Liver (tissue), 3 donors: Measurements from ENCODE around the gene TMEM214.

ENCODE experiments used
- EGR1 ChIP-seq, 2 donors: IDR thresholded peaks; 2 replicates each; pipeline ENCODE4 v1.6.1; 2016 to 2018; ENCODE audit warnings: antibody characterized with exemption in 2 of 2, low read depth in 2 of 2
- JUND ChIP-seq, 2 donors: IDR thresholded peaks; 2 replicates each; pipeline ENCODE4 v1.6.1; 2016; ENCODE audit warnings: antibody characterized with exemption in 2 of 2
- NR2F2 ChIP-seq: IDR thresholded peaks from 2 replicates; pipeline ENCODE4 v1.6.1; 2016; ENCODE audit warnings: antibody characterized with exemption
- RAD21 ChIP-seq, 2 donors: IDR thresholded peaks; 2 replicates each; pipeline ENCODE4 v1.6.1; 2016; ENCODE audit warnings: antibody characterized with exemption in 2 of 2, mild to moderate bottlenecking in 2 of 2
- TAF1 ChIP-seq: conservative IDR thresholded peaks from 2 replicates; pipeline ENCODE4 v1.6.1; 2016; ENCODE audit warnings: antibody characterized with exemption, mild to moderate bottlenecking
- TF ChIP-seq, protein P1 (sequence below): IDR thresholded peaks from 2 replicates; pipeline ENCODE4 v1.6.1; 2016; ENCODE audit warnings: antibody characterized with exemption
- TF ChIP-seq, protein P2 (sequence below): fragments of 150-350 bp; IDR thresholded peaks from 2 replicates; pipeline ENCODE4 v1.5.1; 2017; ENCODE audit warnings: improper control_type of control experiment, low read depth, low read length; ENCODE audit not compliant: missing input control
- TF ChIP-seq, protein P3 (sequence below): IDR thresholded peaks from 2 replicates; pipeline ENCODE4 v1.6.1; 2016; ENCODE audit warnings: antibody characterized with exemption, mild to moderate bottlenecking
- donor health status: healthy.
- donor health status: healthy.

DNA sequence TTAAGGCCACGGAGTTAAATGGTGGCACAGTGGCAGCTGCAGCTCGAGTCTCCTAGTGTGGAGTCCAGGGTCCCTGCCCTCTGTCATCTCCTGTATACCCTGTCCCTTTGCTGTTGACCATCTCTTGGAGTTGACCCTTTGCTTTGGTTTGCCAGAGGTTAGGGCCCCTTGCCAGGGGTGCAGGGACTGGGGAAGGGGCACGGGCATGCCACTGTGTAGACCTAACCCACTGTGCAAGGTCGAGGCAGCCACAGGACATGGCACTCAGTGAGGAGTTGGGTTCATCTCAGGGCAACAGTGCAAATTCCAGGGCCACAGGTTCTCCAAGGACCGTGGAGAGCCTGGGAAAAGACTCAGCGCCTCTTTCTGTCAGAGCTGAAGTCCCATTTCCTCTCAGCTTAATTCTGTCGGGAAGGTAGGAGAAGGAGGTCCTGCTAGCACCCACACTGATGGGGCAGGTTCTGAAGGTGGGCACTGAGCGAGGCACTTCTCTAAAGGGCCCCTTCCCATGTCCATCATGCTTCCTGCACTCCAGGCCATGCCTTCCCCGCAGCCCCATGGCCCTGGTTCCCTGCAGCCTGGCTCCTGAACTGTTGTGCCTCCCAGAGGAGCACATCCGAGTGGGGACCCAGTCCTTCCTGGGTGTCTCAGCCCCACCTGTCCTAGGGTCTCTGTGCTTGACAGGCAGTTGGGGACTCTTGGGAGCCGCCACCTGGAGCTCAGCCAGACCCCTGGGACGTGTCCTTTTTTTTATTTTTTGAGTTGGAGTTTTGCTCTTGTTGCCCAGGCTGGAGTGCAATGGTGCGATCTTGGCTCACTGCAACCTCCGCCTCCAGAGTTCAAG, 56.6 kb downstream of the TMEM214 start:
- TF ChIP-seq, protein P1, sequence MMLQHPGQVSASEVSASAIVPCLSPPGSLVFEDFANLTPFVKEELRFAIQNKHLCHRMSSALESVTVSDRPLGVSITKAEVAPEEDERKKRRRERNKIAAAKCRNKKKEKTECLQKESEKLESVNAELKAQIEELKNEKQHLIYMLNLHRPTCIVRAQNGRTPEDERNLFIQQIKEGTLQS, result no peak
- TF ChIP-seq, protein P2, sequence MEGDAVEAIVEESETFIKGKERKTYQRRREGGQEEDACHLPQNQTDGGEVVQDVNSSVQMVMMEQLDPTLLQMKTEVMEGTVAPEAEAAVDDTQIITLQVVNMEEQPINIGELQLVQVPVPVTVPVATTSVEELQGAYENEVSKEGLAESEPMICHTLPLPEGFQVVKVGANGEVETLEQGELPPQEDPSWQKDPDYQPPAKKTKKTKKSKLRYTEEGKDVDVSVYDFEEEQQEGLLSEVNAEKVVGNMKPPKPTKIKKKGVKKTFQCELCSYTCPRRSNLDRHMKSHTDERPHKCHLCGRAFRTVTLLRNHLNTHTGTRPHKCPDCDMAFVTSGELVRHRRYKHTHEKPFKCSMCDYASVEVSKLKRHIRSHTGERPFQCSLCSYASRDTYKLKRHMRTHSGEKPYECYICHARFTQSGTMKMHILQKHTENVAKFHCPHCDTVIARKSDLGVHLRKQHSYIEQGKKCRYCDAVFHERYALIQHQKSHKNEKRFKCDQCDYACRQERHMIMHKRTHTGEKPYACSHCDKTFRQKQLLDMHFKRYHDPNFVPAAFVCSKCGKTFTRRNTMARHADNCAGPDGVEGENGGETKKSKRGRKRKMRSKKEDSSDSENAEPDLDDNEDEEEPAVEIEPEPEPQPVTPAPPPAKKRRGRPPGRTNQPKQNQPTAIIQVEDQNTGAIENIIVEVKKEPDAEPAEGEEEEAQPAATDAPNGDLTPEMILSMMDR, result no peak
- TF ChIP-seq, protein P3, sequence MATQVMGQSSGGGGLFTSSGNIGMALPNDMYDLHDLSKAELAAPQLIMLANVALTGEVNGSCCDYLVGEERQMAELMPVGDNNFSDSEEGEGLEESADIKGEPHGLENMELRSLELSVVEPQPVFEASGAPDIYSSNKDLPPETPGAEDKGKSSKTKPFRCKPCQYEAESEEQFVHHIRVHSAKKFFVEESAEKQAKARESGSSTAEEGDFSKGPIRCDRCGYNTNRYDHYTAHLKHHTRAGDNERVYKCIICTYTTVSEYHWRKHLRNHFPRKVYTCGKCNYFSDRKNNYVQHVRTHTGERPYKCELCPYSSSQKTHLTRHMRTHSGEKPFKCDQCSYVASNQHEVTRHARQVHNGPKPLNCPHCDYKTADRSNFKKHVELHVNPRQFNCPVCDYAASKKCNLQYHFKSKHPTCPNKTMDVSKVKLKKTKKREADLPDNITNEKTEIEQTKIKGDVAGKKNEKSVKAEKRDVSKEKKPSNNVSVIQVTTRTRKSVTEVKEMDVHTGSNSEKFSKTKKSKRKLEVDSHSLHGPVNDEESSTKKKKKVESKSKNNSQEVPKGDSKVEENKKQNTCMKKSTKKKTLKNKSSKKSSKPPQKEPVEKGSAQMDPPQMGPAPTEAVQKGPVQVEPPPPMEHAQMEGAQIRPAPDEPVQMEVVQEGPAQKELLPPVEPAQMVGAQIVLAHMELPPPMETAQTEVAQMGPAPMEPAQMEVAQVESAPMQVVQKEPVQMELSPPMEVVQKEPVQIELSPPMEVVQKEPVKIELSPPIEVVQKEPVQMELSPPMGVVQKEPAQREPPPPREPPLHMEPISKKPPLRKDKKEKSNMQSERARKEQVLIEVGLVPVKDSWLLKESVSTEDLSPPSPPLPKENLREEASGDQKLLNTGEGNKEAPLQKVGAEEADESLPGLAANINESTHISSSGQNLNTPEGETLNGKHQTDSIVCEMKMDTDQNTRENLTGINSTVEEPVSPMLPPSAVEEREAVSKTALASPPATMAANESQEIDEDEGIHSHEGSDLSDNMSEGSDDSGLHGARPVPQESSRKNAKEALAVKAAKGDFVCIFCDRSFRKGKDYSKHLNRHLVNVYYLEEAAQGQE, result peak; percentile 13
- TF ChIP-seq JUND (IDR thresholded peaks at IDR 0.05) (no peak), EGR1 (IDR thresholded peaks at IDR 0.05; ENCODE audit: low read depth in 2 of 2) (no peak), NR2F2 (no peak), TAF1 (no peak), RAD21 (IDR thresholded peaks at IDR 0.05) (no peak)
